WERI-Rb-1 (cell line): ENCODE measurements around the gene GBA2.

ENCODE experiments used
- DNase-seq: peaks from one replicate; pipeline ENCODE4 v3.0.0-alpha.2; 2020
- H3K27ac ChIP-seq: fragments of 250-450 bp; sonication (Bioruptor Pico); 2 replicates; pipeline ENCODE4 v1.5.1; 2020; ENCODE audit warnings: mild to moderate bottlenecking, moderate library complexity
- H3K27me3 ChIP-seq: fragments of 250-450 bp; sonication (Bioruptor Pico); 2 replicates; pipeline ENCODE4 v1.5.1; 2021; ENCODE audit warnings: mild to moderate bottlenecking, low read depth, moderate library complexity; ENCODE audit not compliant: insufficient read depth, severe bottlenecking
- H3K36me3 ChIP-seq: fragments of 250-450 bp; sonication (Bioruptor Pico); 2 replicates; pipeline ENCODE4 v1.5.1; 2020; ENCODE audit warnings: mild to moderate bottlenecking, moderate library complexity
- H3K4me3 ChIP-seq: 2 replicates; pipeline ENCODE4 v1.5.1; 2011; ENCODE audit warnings: low read depth, mild to moderate bottlenecking, control low read depth, low read length
- H3K9me3 ChIP-seq: fragments of 250-450 bp; sonication (Bioruptor Pico); 2 replicates; pipeline ENCODE4 v1.5.1; 2021; ENCODE audit warnings: mild to moderate bottlenecking, moderate library complexity; ENCODE audit not compliant: severe bottlenecking
- CTCF ChIP-seq: IDR thresholded peaks from 2 replicates; pipeline ENCODE4 v1.5.1; 2011; ENCODE audit warnings: low read depth, mild to moderate bottlenecking, control low read depth, inconsistent platforms, low read length

Gene GBA2

DNA sequence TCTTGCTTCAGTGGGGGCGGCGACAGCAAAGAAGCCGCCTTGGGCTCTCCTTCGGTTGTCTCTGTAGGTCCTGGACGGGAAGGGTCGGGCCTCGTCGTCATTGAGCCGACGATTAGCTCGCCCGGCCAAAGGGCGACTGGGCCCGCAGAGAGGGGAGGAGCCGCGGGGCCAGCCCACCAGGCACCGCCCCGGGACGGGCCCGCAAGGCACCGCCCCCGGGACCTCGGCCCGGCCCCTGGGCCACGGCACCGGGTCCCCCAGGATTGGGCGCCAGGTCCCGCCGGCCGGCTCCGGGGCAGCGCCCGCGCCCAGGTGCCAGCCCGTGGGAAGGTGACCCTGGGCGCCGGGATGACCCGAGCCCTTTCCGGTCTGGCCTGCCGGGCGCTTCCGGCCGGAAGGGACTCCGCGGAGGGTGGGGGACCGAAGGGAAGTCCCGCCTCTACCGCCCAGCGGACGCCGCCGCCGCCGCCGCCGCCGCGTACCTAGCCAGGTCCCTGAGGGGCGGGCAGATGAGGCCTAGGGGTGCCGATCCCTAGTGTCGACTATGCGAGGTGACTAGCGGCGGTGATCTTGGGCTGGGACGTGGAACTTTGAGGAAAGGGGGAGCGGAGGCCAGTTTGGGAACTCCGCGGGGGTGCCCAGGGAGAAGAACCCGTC is at the start of gene GBA2, which contains the start of gene RGP1:
TSS of gene GBA2 (minus strand) at position 371 of the 657 bp plus-strand sequence. CDS start 524 bp downstream, outside the sequence.
TSS of gene RGP1 (plus strand) at position 430 of the 657 bp plus-strand sequence. CDS start 469 bp downstream, outside the sequence.
- no peak for TF ChIP-seq CTCF
- Histone ChIP-seq H3K36me3 (peaks cover 35% of the 10 kb centered on the region), H3K4me3 (peak within 1 kb of the TSS; percentile 85), H3K27me3 (no peaks in the 10 kb centered on the region), H3K9me3 (no peaks in the 10 kb centered on the region), H3K27ac (peak within 1 kb of the TSS; percentile 71)
- DNase-seq = peak; percentile 84

DNA sequence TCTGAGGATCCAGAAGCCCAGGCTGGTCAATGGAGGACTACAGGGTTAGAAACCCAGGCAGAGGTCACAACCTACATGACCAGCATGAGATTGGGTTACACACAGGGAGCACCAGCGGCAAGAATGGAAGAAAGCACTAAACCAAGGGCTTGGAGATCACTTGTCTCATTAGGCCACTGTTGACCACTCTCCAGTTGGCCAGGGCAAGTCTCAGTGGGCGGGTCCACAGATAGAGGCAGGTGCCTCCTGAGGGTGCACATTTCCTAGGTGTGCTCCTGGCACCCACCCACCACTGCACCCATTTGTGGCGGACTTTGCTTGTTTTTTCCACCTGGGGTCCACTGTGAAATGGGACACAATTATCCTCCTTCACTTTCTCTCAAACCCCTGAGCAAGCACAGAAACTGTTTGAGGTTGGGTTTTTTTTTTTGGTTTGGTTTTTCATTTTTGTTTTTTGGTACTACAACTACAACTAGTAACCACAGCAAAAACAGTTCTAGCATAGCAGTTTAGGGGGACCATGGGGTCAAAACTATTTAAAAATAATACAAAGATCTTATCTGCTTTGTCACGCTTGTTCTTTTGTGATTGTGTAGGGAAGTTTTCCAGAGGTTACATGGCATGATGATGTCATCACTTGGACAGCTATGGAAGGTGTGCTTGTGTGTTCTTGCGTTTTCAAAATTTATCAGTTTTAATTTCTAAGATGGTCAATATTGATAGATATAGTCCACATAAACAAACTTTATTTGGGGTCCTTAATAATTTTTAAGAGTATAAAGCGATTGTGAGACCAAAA is 48.5 kb upstream of the GBA2 start:
- no peaks in the 10 kb centered on the region for H3K9me3 ChIP-seq
- H3K36me3 ChIP-seq = peaks cover 74% of the 10 kb centered on the region
- no peak for TF ChIP-seq CTCF
- no peak for DNase-seq
- no peak overlapping the region for H3K4me3 ChIP-seq
- no peaks in the 10 kb centered on the region for H3K27me3 ChIP-seq
- no peak overlapping the region for H3K27ac ChIP-seq

GRCh38 chr9:35795695-35796094 is 46.7 kb upstream of the GBA2 start:
- Histone ChIP-seq H3K9me3 (no peaks in the 10 kb centered on the region), H3K36me3 (peaks cover 59% of the 10 kb centered on the region), H3K27me3 (no peaks in the 10 kb centered on the region), H3K4me3 (no peak overlapping the region), H3K27ac (no peak overlapping the region)
- no peak for TF ChIP-seq CTCF
- no peak for DNase-seq

DNA sequence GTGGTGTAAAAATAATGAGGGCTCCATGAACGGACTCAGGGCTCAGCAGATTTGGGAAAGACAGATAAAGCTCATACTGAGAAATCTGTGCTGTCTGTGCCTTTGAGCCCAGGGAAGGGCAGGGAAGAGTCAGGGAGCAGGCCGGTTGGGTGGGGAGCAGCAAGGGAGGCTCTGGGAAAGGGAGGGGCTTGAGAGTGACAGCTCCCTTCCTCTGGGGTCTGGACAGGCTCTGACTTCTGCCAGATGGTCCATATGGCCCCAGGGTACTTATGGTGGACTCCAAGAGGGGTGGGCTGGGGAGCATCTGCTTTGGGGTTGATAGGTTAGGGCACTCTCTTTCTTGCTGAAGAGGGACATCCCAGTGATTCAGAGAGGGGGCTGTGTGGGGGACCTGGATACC is 44.4 kb upstream of the GBA2 start:
- peak overlapping the region; percentile 57 for H3K27ac ChIP-seq
- H3K27me3 ChIP-seq = no peaks in the 10 kb centered on the region
- no peaks in the 10 kb centered on the region for H3K9me3 ChIP-seq
- peaks cover 36% of the 10 kb centered on the region for H3K36me3 ChIP-seq
- DNase-seq = peak; percentile 70
- peak overlapping the region; percentile 18 for H3K4me3 ChIP-seq
- no peak for TF ChIP-seq CTCF

- H3K27ac ChIP-seq = peak overlapping the region; percentile 57
- H3K9me3 ChIP-seq = no peaks in the 10 kb centered on the region
- H3K36me3 ChIP-seq = peaks cover 35% of the 10 kb centered on the region
- no peak for TF ChIP-seq CTCF
- H3K27me3 ChIP-seq = no peaks in the 10 kb centered on the region
- peak overlapping the region; percentile 18 for H3K4me3 ChIP-seq
- no peak for DNase-seq
Measured at GRCh38 chr9:35792826-35793225, 43.8 kb upstream of the GBA2 start.
